Mucosa of descending colon (tissue), 3 donors: Measurements from ENCODE around the gene ANKRD34C. TPM values are rescaled to one million over a fixed set of nuclear protein-coding genes. Genes with fewer than 3 reads are reported as not detected.

ENCODE experiments used
- ATAC-seq: fragments of 200-7000 bp; cut with Tn5 transposase; one replicate; pipeline ENCODE4 v1.9.1; 2020; ENCODE audit warnings: mild to moderate bottlenecking, moderate library complexity
- DNase-seq, 3 donors: peaks; one replicate each; pipeline ENCODE4 v3.0.0-alpha.2; 2020
- H3K36me3 ChIP-seq: fragments of 200-600 bp; one replicate; pipeline ENCODE4 v1.8.0; 2021; ENCODE audit warnings: low read depth, mild to moderate bottlenecking
- H3K4me1 ChIP-seq: fragments of 200-600 bp; one replicate; pipeline ENCODE4 v1.8.0; 2021; ENCODE audit warnings: low read depth, mild to moderate bottlenecking
- H3K4me3 ChIP-seq: fragments of 200-600 bp; one replicate; pipeline ENCODE4 v1.8.0; 2021; ENCODE audit warnings: mild to moderate bottlenecking
- H3K9me3 ChIP-seq: fragments of 200-600 bp; one replicate; pipeline ENCODE4 v1.8.0; 2021; ENCODE audit warnings: mild to moderate bottlenecking
- CTCF ChIP-seq: fragments of 200-600 bp; IDR thresholded peaks from one replicate; pipeline ENCODE4 v1.8.0; 2022; ENCODE audit warnings: antibody characterized with exemption, mild to moderate bottlenecking
- intact Hi-C, 2 donors: fragments of 100-400 bp; cut with DNase I in 1 of 2; cut with micrococcal nuclease in 1 of 2; formaldehyde crosslinking; loops; one replicate each; pipeline versions ENCODE4 v1.11.0 to v1.11.1; 2022; cut with DNase I, micrococcal nuclease
- total RNA-seq, 3 donors: library from RNA; stranded (reverse); fragmentation: NEBNext Ultra II Directional in 2 of 3; extraction: Animal tissue kit (Norgen Biotek cat#: 25700) in 2 of 3; gene quantifications; one replicate each; pipeline versions ENCODE4 v1.2.1 to v1.2.4, GENCODE V29; 2021 to 2023
- donor health status: DM: no; HTN: no; CAD: no; lungs with moderate emphysema.
- donor health status: DM: no; HTN: no; CAD: no.
- donor health status: DM: no; HTN: yes; CAD: no.

ANKRD34C gene
- total RNA-seq, 3 donors from 2014 or later, result 0.06 TPM; not detected in 2

- H3K4me1 ChIP-seq, result peaks cover 12% of the 10 kb centered on the region
- DNase-seq, result peak; percentile 80 to 87 (median 87)
- peak within 1 kb of the TSS; percentile 44 for H3K4me3 ChIP-seq
- intact Hi-C loops, result no loop called here
- ATAC-seq, result peak; percentile 98
- H3K9me3 ChIP-seq, result no peaks in the 10 kb centered on the region
- no peak for TF ChIP-seq CTCF
- no peaks in the 10 kb centered on the region for H3K36me3 ChIP-seq
These were observed 28.7 kb downstream of the ANKRD34C start, which contains the start of gene TMED3 for GRCh38 chr15:79310985-79311900. TSS of gene TMED3 (plus strand) at chr15:79311112. CDS start at chr15:79311250, 138 bp downstream.

DNA sequence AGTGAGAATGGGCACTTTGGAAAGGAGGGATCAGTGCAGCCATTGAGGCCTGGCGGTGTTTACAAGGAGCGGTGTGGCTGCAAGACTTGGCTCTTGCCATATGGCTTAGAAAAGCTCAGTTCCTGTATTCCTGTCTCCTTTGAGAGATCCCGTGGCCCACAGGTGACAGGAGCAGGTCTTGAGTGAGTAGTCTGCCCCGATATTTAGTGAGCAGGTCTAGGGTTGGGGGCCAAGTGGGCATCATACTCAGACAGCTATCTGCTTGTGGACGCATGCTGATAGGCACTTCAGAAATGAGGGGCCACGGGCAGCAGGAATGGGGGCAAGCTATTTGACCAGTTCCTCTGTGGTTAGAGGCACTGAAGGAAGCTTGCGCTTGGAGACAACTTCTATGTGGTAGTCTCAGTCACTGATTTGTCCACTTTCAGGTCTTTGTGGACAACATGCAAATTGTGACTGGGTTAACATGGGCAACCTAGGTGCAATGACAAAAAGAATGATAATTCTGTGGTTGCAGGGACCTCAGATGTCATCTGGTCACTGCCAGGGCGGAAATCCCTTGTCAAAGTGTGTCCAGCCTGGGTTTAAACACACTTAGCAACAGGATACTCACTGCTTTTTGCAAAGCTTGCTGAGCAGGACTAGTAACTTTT lies 29.5 kb downstream of the ANKRD34C start:
- peak overlapping the region; percentile 44 for H3K4me3 ChIP-seq
- intact Hi-C loops, result no loop called here
- peak in 2 of 3 donors; percentile 9 to 23 for DNase-seq
- no peak for TF ChIP-seq CTCF
- no peaks in the 10 kb centered on the region for H3K36me3 ChIP-seq
- no peaks in the 10 kb centered on the region for H3K9me3 ChIP-seq
- H3K4me1 ChIP-seq, result peaks cover 12% of the 10 kb centered on the region
- ATAC-seq, result peak; percentile 8

DNA sequence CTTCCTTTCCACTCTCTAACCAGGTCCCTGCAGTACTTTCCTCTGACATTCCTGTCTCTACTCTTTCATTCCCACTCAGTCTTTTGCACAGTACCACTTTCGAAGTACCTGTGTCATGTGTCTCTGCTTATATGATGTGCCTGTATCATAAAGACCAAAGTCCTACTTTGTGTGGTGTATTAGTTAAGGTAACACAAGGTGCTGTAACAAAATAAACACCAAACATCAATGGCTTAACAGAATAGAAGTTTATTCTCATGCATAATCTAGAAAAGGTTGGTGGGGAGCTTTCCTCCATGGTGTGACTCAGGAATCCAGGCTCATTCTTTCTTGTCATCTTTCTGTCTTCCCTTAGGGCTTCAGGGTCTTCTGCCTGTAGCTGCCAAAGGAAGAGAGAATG lies 31.7 kb downstream of the ANKRD34C start:
- H3K4me3 ChIP-seq, result no peak overlapping the region
- H3K36me3 ChIP-seq, result no peaks in the 10 kb centered on the region
- TF ChIP-seq CTCF, result no peak
- ATAC-seq, result no peak
- intact Hi-C loops, result no loop called here
- H3K4me1 ChIP-seq, result peaks cover 12% of the 10 kb centered on the region
- no peak for DNase-seq
- H3K9me3 ChIP-seq, result no peaks in the 10 kb centered on the region

DNA sequence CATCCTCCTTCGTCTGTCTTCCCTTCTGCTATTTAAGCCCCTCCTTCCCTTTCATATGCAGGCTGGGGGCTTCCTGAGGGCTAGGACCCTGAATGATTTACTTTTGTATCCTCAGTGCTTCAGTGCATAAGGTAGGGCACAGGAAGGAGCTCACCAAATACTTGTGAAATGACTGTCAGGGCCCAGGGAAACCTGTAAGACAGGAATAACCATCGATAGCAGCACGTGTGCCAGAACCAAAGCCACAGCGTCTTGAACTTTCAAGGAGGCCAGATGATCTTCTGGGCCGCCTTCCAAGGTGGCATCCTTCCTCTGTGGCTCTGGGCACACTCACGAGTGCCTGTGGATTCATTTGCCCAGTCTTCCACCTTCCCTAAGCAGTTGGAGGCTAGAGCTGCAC lies 32.3 kb downstream of the ANKRD34C start:
- Histone ChIP-seq H3K4me3 (no peak overlapping the region), H3K9me3 (no peaks in the 10 kb centered on the region), H3K4me1 (peaks cover 12% of the 10 kb centered on the region), H3K36me3 (no peaks in the 10 kb centered on the region)
- no peak for DNase-seq
- TF ChIP-seq CTCF, result no peak
- no peak for ATAC-seq
- intact Hi-C loops, result no loop called here

DNA sequence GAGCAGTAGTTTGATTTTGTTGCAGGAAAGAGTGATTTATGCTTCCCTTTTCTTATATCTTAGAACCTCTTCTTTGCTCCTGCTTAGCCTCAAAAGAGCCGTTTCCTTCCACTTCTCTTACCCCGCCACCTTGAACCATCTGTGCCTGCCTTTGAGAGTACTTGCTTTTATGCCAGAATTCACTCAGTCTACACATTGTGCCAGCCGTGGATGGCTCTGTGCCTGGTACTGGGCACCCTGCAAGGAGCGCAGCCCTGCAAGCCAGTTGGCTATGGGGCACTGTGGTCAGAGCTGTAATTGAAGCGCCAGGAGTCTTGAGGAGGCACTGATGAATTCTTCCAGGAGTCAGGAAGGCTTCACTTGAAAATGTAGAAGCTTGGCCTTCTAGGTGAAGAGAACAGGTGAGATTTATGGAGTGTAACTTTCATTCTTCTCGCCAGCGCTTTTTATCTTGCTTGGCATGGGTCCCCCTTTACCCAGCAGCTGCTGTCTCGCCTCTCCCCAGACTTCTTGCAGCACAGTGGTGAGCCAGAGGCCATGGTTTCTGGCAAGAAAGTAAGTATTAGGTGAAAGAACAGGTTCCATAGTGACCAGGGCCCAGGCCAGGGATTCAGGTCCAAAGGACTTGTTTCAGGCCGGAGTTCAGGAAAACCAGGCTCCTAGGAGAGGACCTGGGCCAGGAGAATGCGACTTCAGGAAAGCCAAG lies 33.3 kb downstream of the ANKRD34C start:
- ATAC-seq (no peak), DNase-seq (no peak)
- Histone ChIP-seq H3K4me1 (peaks cover 12% of the 10 kb centered on the region), H3K9me3 (no peaks in the 10 kb centered on the region), H3K4me3 (no peak overlapping the region), H3K36me3 (no peaks in the 10 kb centered on the region)
- intact Hi-C loops, result no loop called here
- no peak for TF ChIP-seq CTCF
